Common myeloid progenitor, CD34-positive (primary cell): ENCODE data around the gene RAB5IF.
A peak's percentile ranks its signal among the peaks of the same experiment; 100 is the strongest.
"Not testable (repeated sequence)": the region's sequence is repeated elsewhere in the genome, so short reads cannot be mapped to it uniquely, and the experiment has no call there.

ENCODE experiments used
- CTCF ChIA-PET: fragments of 350-600 bp; sonication (Branson Sonifier 250); formaldehyde crosslinking; loops from one replicate; lab custom pipeline; 2021; ENCODE audit warnings: antibody characterized with exemption; lab: Charles Lee
- POLR2A ChIA-PET: fragments of 350-600 bp; sonication (Branson Sonifier 250); formaldehyde crosslinking; loops from one replicate; lab custom pipeline; 2021; ENCODE audit warnings: antibody characterized with exemption; lab: Charles Lee
- DNase-seq, 3 donors: peaks; one replicate each; pipeline versions ENCODE4 v3.0.0 to v3.0.0-alpha.2; 2013
- H3K27ac ChIP-seq, 2 experiments: 1 replicate in 1 of 2; 2 replicates in 1 of 2; pipeline ENCODE4 v1.7.0; 2013; ENCODE audit warnings: inconsistent platforms in 2 of 2, low read length in 2 of 2, mild to moderate bottlenecking in 2 of 2, low read depth in 1 of 2, moderate library complexity in 1 of 2; ENCODE audit not compliant: severe bottlenecking in 2 of 2, insufficient read depth in 1 of 2, poor library complexity in 1 of 2
- H3K27me3 ChIP-seq, 5 experiments: replicated peaks in 2 of 5; 1 replicate in 3 of 5; 2 replicates in 2 of 5; pipeline versions ENCODE4 v1.6.1 to v1.7.0; 2013; ENCODE audit warnings: low read length in 4 of 5, mild to moderate bottlenecking in 2 of 5, moderate library complexity in 2 of 5, inconsistent platforms in 1 of 5; ENCODE audit not compliant: insufficient read depth in 5 of 5, control insufficient read depth in 4 of 5
- H3K36me3 ChIP-seq, 4 experiments: 1 replicate in 2 of 4; 2 replicates in 2 of 4; pipeline versions ENCODE4 v1.6.1 to v1.7.0; 2013; ENCODE audit warnings: low read length in 3 of 4, control low read depth in 1 of 4, mild to moderate bottlenecking in 1 of 4; ENCODE audit not compliant: control insufficient read depth in 4 of 4, insufficient read depth in 4 of 4
- H3K4me1 ChIP-seq, 4 experiments: 1 replicate in 3 of 4; 2 replicates in 1 of 4; pipeline versions ENCODE4 v1.6.1 to v1.7.1; 2013; ENCODE audit warnings: low read length in 3 of 4, mild to moderate bottlenecking in 3 of 4, control low read depth in 1 of 4, inconsistent platforms in 1 of 4, moderate library complexity in 1 of 4; ENCODE audit not compliant: control insufficient read depth in 4 of 4, insufficient read depth in 4 of 4; ENCODE audit errors: control extremely low read depth in 1 of 4
- H3K4me3 ChIP-seq, 7 experiments: 1 replicate in 4 of 7; 2 replicates in 3 of 7; pipeline versions ENCODE4 v1.5.1 to v1.7.0; 2013; ENCODE audit warnings: mild to moderate bottlenecking in 7 of 7, low read length in 6 of 7, moderate library complexity in 6 of 7, inconsistent platforms in 2 of 7, low read depth in 2 of 7, control low read depth in 1 of 7; ENCODE audit not compliant: insufficient read depth in 4 of 7, control insufficient read depth in 1 of 7; ENCODE audit errors: extremely low read depth in 1 of 7
- H3K9me3 ChIP-seq, 5 experiments: 1 replicate in 4 of 5; 2 replicates in 1 of 5; pipeline versions ENCODE4 v1.6.1 to v1.7.1; 2013; ENCODE audit warnings: low read length in 4 of 5, mild to moderate bottlenecking in 2 of 5, inconsistent platforms in 1 of 5, low read depth in 1 of 5, moderate library complexity in 1 of 5; ENCODE audit not compliant: control insufficient read depth in 4 of 5, insufficient read depth in 2 of 5; ENCODE audit errors: control extremely low read depth in 1 of 5
- WGBS: methylation state at CpG from one replicate; pipeline ENCODE4 v1.1.5; 2013; ENCODE audit not compliant: insufficient coverage; 5-methylcytosine and 5-hydroxymethylcytosine counted together

The RAB5IF gene

GRCh38 chr20:36599912-36600345 lies 5.7 kb upstream of the RAB5IF start:
- H3K4me3 ChIP-seq = peak overlapping the region in 5 of 7 experiments; percentile 5 to 34 (median 13)
- DNase-seq = peak; percentile 30 to 77 (median 67)
- no peaks in the 10 kb centered on the region for H3K9me3 ChIP-seq
- H3K36me3 ChIP-seq = peaks cover 0 to 11% (median 2%) of the 10 kb centered on the region in 4 experiments
- no CpG with 5 or more reads among the region's 5 CpGs for WGBS
- peak overlapping the region in 1 of 2 experiments; percentile 31 for H3K27ac ChIP-seq
- ChIA-PET POLR2A (interaction anchor here (0.8 kb wide), 1 partner anchor 26 kb away, joined by 3 read pairs; no protein-coding TSS in a partner anchor), CTCF (interaction anchor here (0.6 to 3.5 kb wide), 4 partner anchors 11 to 46 kb away, joined by 3 to 21 read pairs (median 4); no protein-coding TSS in a partner anchor)
- H3K4me1 ChIP-seq = peaks cover 8 to 43% (median 24%) of the 10 kb centered on the region in 4 experiments
- no peaks in the 10 kb centered on the region for H3K27me3 ChIP-seq

GRCh38 chr20:36601540-36601939 lies 4.0 kb upstream of the RAB5IF start:
- peaks cover 5 to 38% (median 23%) of the 10 kb centered on the region in 4 experiments for H3K4me1 ChIP-seq

GRCh38 chr20:36604952-36605398 lies 604 bp upstream of the RAB5IF start:
- WGBS = 26% methylated on average over 7 of the region's 15 CpGs
- Histone ChIP-seq H3K27ac (peak overlapping the region; percentile 81 to 92), H3K36me3 (peaks cover 2 to 22% (median 14%) of the 10 kb centered on the region in 4 experiments), H3K27me3 (no peaks in the 10 kb centered on the region), H3K9me3 (no peaks in the 10 kb centered on the region), H3K4me1 (peaks cover 8 to 44% (median 31%) of the 10 kb centered on the region in 4 experiments), H3K4me3 (peak overlapping the region in 5 of 7 experiments; percentile 27 to 98 (median 96))
- peak; percentile 69 to 85 (median 77) for DNase-seq
- ChIA-PET POLR2A (interaction anchor here (0.6 to 2.6 kb wide), 10 partner anchors 10 to 141 kb away, joined by 3 to 13 read pairs (median 4); partner anchors contain the start of genes NDRG3, SLA2 and TGIF2), CTCF (interaction anchor here (0.6 to 3.5 kb wide), 23 partner anchors 9 to 1320 kb away, joined by 3 to 33 read pairs (median 4); partner anchors contain the start of genes EIF6, NDRG3 and TGIF2)

More at GRCh38 chr20:36601540-36601939, 4.0 kb upstream of the RAB5IF start:
- WGBS = 58% methylated on average over 1 of the region's 1 CpG
- no peak overlapping the region for H3K27ac ChIP-seq
- DNase-seq = no peak
- H3K36me3 ChIP-seq = peaks cover 0 to 8% (median 2%) of the 10 kb centered on the region in 4 experiments
- CTCF ChIA-PET = interaction anchor here (0.6 to 1.1 kb wide), 4 partner anchors 8 to 262 kb away, joined by 3 to 5 read pairs (median 4); a partner anchor contains a TSS
- POLR2A ChIA-PET = no interaction called here
- H3K4me3 ChIP-seq = no peak overlapping the region
- H3K27me3 ChIP-seq = no peaks in the 10 kb centered on the region
- no peaks in the 10 kb centered on the region for H3K9me3 ChIP-seq

GRCh38 chr20:36606158-36607066 lies 833 bp downstream of the RAB5IF start:
- POLR2A ChIA-PET = interaction anchor here (0.9 to 2.6 kb wide), 7 partner anchors 11 to 140 kb away, joined by 4 to 13 read pairs (median 6); partner anchors contain the start of genes NDRG3, SLA2 and TGIF2
- WGBS = 0% methylated on average over 27 of the region's 31 CpGs
- CTCF ChIA-PET = interaction anchor here (0.9 to 3.5 kb wide), 20 partner anchors 8 to 150 kb away, joined by 3 to 33 read pairs (median 4); partner anchors contain the start of genes NDRG3, SLA2 and TGIF2

GRCh38 chr20:36607586-36608387 lies 2.2 kb downstream of the RAB5IF start:
- Histone ChIP-seq H3K27ac (peak overlapping the region in 1 of 2 experiments; percentile 92), H3K9me3 (no peaks in the 10 kb centered on the region), H3K4me3 (peak overlapping the region in 4 of 7 experiments; percentile 8 to 98 (median 24)), H3K4me1 (peaks cover 3 to 31% (median 26%) of the 10 kb centered on the region in 4 experiments), H3K36me3 (peaks cover 4 to 49% (median 27%) of the 10 kb centered on the region in 4 experiments), H3K27me3 (no peaks in the 10 kb centered on the region)
- CTCF ChIA-PET = interaction anchor here (0.6 to 3.2 kb wide), 4 partner anchors 14 to 74 kb away, joined by 3 to 21 read pairs (median 4); partner anchors contain the start of gene TGIF2
- DNase-seq = no peak
- WGBS = 90% methylated on average over 5 of the region's 7 CpGs
- POLR2A ChIA-PET = no interaction called here

More at GRCh38 chr20:36606158-36607066, 833 bp downstream of the RAB5IF start:
- peak overlapping the region; percentile 81 to 99 (median 96) for H3K4me3 ChIP-seq
- DNase-seq = peak; percentile 34 to 68 (median 62)
- peak overlapping the region; percentile 82 to 92 for H3K27ac ChIP-seq
- H3K36me3 ChIP-seq = peaks cover 2 to 35% (median 20%) of the 10 kb centered on the region in 4 experiments
- no peaks in the 10 kb centered on the region for H3K27me3 ChIP-seq
- H3K4me1 ChIP-seq = peaks cover 7 to 33% (median 26%) of the 10 kb centered on the region in 4 experiments
- no peaks in the 10 kb centered on the region for H3K9me3 ChIP-seq

- ChIA-PET POLR2A (interaction anchor here (0.6 to 0.8 kb wide), 2 partner anchors 9 to 24 kb away, joined by 3 to 8 read pairs; no protein-coding TSS in a partner anchor), CTCF (interaction anchor here (1.0 to 3.1 kb wide), 3 partner anchors 15 to 147 kb away, joined by 3 to 10 read pairs (median 4); no protein-coding TSS in a partner anchor)
- Histone ChIP-seq H3K36me3 (peaks cover 4 to 49% (median 31%) of the 10 kb centered on the region in 4 experiments), H3K4me1 (peaks cover 3 to 31% (median 26%) of the 10 kb centered on the region in 4 experiments)
- not testable (repeated sequence) for H3K9me3 ChIP-seq, H3K27me3 ChIP-seq, H3K27ac ChIP-seq, H3K4me3 ChIP-seq
- WGBS = 98% methylated on average over 4 of the region's 6 CpGs
- DNase-seq = peak in 1 of 3 donors; percentile 32
These were observed 2.8 kb downstream of the RAB5IF start for GRCh38 chr20:36608388-36608728.
